ENCODE measurements around the gene MRPL24. TPM values are rescaled to one million over a fixed set of nuclear protein-coding genes. Genes with fewer than 3 reads are reported as not detected.

The MRPL24 gene
- total and polyA plus RNA-seq, 2 of the 8 experiments (the other 6 are each of a cell fraction or from before 2014, with no cell fraction given) = 29.7 to 35.2 TPM

DNA sequence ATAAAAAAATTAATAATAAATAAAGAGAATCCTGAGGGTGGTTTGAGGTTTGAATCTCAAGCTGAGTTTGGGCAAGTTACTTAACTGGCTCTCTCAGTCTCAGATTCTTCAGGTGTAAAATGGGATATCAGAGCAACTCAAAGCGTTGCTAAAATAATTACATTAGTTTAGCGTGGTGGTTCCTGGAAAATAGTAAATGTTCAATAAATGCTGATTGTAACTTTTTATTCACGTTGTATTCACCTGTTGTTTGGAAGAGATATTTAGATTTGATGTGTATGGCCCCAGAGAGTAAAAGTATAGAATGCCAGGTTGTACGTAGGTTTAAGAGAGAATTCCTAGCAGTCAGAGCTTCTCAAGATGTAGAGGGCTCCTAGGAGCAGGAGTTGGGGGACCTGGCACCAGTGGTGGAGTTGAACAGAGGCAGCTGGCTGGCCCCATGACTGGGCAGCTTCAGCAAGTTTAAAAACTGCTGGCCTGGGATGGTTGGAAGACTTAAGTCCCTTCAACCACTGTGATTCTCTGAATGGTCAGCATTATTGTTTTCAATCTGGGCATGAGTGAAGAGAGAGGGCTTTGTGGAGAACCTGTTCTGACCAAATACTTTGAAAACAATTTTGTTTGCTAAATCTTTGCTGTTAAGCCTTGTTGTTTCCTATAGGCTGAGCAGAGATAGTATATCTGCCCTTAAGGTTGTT is 48.9 kb upstream of the MRPL24 start (continued):
- TF ChIP-seq SIRT6 (IDR thresholded peaks at IDR 0.05; ENCODE audit: low read length) (no peak), YY1 (IDR thresholded peaks at IDR 0.05; ENCODE audit: low read depth, low read length) (no peak), CBX8 (IDR thresholded peaks at IDR 0.05; ENCODE audit: borderline replicate concordance, low read depth, low read length) (no peak), CBX5 (IDR thresholded peaks at IDR 0.05; ENCODE audit: low read depth, low read length) (no peak), HDAC2 (IDR thresholded peaks at IDR 0.05; ENCODE audit: borderline replicate concordance in 1 of 2, low read depth in 2 of 2, low read length in 2 of 2) (no peak), CHD1 (IDR thresholded peaks at IDR 0.05; ENCODE audit: low read depth, low read length) (no peak), KDM4A (IDR thresholded peaks at IDR 0.05; ENCODE audit: low read depth, low read length, severe bottlenecking) (no peak), HDAC6 (IDR thresholded peaks at IDR 0.05; ENCODE audit: low read depth, low read length) (no peak), CTBP2 (IDR thresholded peaks at IDR 0.05; ENCODE audit: borderline replicate concordance, insufficient read depth, insufficient read length, low read length) (no peak)
- TF ChIP-seq, protein P1, sequence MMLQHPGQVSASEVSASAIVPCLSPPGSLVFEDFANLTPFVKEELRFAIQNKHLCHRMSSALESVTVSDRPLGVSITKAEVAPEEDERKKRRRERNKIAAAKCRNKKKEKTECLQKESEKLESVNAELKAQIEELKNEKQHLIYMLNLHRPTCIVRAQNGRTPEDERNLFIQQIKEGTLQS (IDR thresholded peaks at IDR 0.05; ENCODE audit: insufficient read depth, low read depth, low read length) = no peak

Data from H1 (cell line).